HCT116 (cell line): Measurements from ENCODE around the gene CXCR6. TPM values are rescaled to one million over a fixed set of nuclear protein-coding genes. Genes with fewer than 3 reads are reported as not detected.

Experiments
- ATAC-seq: fragments of 200-7000 bp; cut with Tn5 transposase; 2 replicates; pipeline ENCODE4 v1.9.1; 2020; ENCODE audit warnings: mild to moderate bottlenecking, moderate library complexity
- BruUV-seq: library from RNA; stranded (reverse); fragments of 400-500 nt; replicated peaks from 2 replicates; lab custom pipeline; 2021; lab: Mats Ljungman, UMichigan
- CTCF ChIA-PET: fragments of 300-600 bp; sonication (Branson Sonifier 250); formaldehyde crosslinking; loops from one replicate; lab custom pipeline; 2021; ENCODE audit warnings: antibody characterized with exemption; lab: Charles Lee
- POLR2A ChIA-PET: fragments of 300-600, 350-600 bp; sonication (Branson Sonifier 250); formaldehyde crosslinking; loops from one replicate; lab custom pipeline; 2021; ENCODE audit warnings: antibody characterized with exemption; lab: Charles Lee
- RAD21 ChIA-PET, 2 experiments: fragments of 300-600 bp; sonication (Branson Sonifier 250); formaldehyde crosslinking; loops; one replicate each; lab custom pipeline; 2023; ENCODE audit warnings: low total read pairs in 2 of 2; ENCODE audit not compliant: uncharacterized antibody in 2 of 2, unreplicated experiment in 2 of 2, low non-redundant PET in 1 of 2; lab: Charles Lee
- DNase-seq: peaks from one replicate; pipeline ENCODE4 v3.0.0-alpha.2; 2010; ENCODE audit warnings: low read depth, low spot score
- H2AFZ ChIP-seq: fragments of 200-600 bp; shearing (Covaris generic), sonication (generic); 2 replicates; pipeline ENCODE4 v1.6.1; 2017; ENCODE audit warnings: low read depth, mixed run types, mixed read lengths, antibody characterized with exemption, low read length; ENCODE audit not compliant: poor library complexity, severe bottlenecking
- H3K27ac ChIP-seq: 2 replicates; pipeline ENCODE4 v1.5.1; 2012; ENCODE audit warnings: low read depth, low read length
- H3K27me3 ChIP-seq: fragments of 200-600 bp; sonication (generic); 2 replicates; pipeline ENCODE4 v1.6.1; 2016; ENCODE audit warnings: mixed run types, low read length, mixed read lengths; ENCODE audit not compliant: insufficient read depth
- H3K36me3 ChIP-seq, 2 experiments: fragments of 200-500 bp in 1 of 2; fragments of 200-600 bp in 1 of 2; sonication (Bioruptor generic) in 1 of 2; sonication (generic) in 1 of 2; 2 replicates each; pipeline versions ENCODE4 v1.5.1 to v1.6.1; 2014 to 2016; ENCODE audit warnings: low read length in 2 of 2, inconsistent platforms in 1 of 2, mixed read lengths in 1 of 2, mixed run types in 1 of 2; ENCODE audit not compliant: insufficient read depth in 2 of 2, control insufficient read depth in 1 of 2
- H3K4me1 ChIP-seq, 2 experiments: fragments of 200-600 bp in 1 of 2; sonication (generic) in 1 of 2; 2 replicates each; pipeline versions ENCODE4 v1.5.1 to v1.6.1; 2012 to 2017; ENCODE audit warnings: low read length in 2 of 2, inconsistent platforms in 1 of 2, mild to moderate bottlenecking in 1 of 2, mixed read lengths in 1 of 2, mixed run types in 1 of 2, moderate library complexity in 1 of 2; ENCODE audit not compliant: insufficient read depth in 2 of 2, control insufficient read depth in 1 of 2
- H3K4me2 ChIP-seq: fragments of 200-600 bp; sonication (generic); 2 replicates; pipeline ENCODE4 v1.6.1; 2017; ENCODE audit warnings: mixed run types, low read length, mixed read lengths
- H3K4me3 ChIP-seq, 2 experiments: fragments of 200-600 bp in 1 of 2; sonication (generic) in 1 of 2; replicated peaks in 1 of 2; 2 replicates each; pipeline ENCODE4 v1.5.1; 2011 to 2016; ENCODE audit warnings: low read length in 2 of 2, control low read depth in 1 of 2, low read depth in 1 of 2, mild to moderate bottlenecking in 1 of 2, mixed read lengths in 1 of 2, mixed run types in 1 of 2
- H3K79me2 ChIP-seq: fragments of 200-600 bp; sonication (generic); 2 replicates; pipeline ENCODE4 v1.6.1; 2017; ENCODE audit warnings: mild to moderate bottlenecking, mixed run types, low read length, moderate library complexity, mixed read lengths; ENCODE audit not compliant: insufficient read depth
- H3K9ac ChIP-seq: fragments of 200-600 bp; sonication (generic); 2 replicates; pipeline ENCODE4 v1.6.1; 2016; ENCODE audit warnings: low read length, mixed read lengths
- H3K9me2 ChIP-seq: fragments of 200-600 bp; sonication (generic), shearing (Covaris generic); 2 replicates; pipeline ENCODE4 v1.6.1; 2017; ENCODE audit warnings: mixed run types, mild to moderate bottlenecking, moderate library complexity; ENCODE audit not compliant: insufficient read depth
- H3K9me3 ChIP-seq, 2 experiments: fragments of 200-500 bp in 1 of 2; fragments of 200-600 bp in 1 of 2; sonication (Bioruptor generic) in 1 of 2; sonication (generic) in 1 of 2; 2 replicates each; pipeline ENCODE4 v1.6.1; 2014 to 2017; ENCODE audit warnings: low read length in 2 of 2, mixed read lengths in 2 of 2, inconsistent platforms in 1 of 2, low read depth in 1 of 2, mild to moderate bottlenecking in 1 of 2, mixed run types in 1 of 2, moderate library complexity in 1 of 2; ENCODE audit not compliant: control insufficient read depth in 1 of 2, insufficient read depth in 1 of 2
- H4K20me1 ChIP-seq: fragments of 200-600 bp; sonication (generic), shearing (Covaris generic); 2 replicates; pipeline ENCODE4 v1.6.1; 2017; ENCODE audit warnings: mixed run types, mild to moderate bottlenecking, moderate library complexity; ENCODE audit not compliant: insufficient read depth
- ATF3 ChIP-seq: IDR thresholded peaks from 2 replicates; pipeline ENCODE4 v1.6.1; 2012
- CBX3 ChIP-seq: IDR thresholded peaks from 2 replicates; pipeline ENCODE4 v1.6.1; 2012; ENCODE audit warnings: low read depth
- CEBPB ChIP-seq: IDR thresholded peaks from 2 replicates; pipeline ENCODE4 v1.6.1; 2012; ENCODE audit warnings: low read depth
- CTCF ChIP-seq, 3 experiments: fragments of 200-600 bp in 1 of 3; sonication (generic) in 1 of 3; IDR thresholded peaks in 2 of 3; conservative IDR thresholded peaks in 1 of 3; 2 replicates each; pipeline ENCODE4 v1.5.1; 2012 to 2017; ENCODE audit warnings: low read depth in 2 of 3, low read length in 2 of 3, antibody characterized with exemption in 1 of 3, borderline replicate concordance in 1 of 3, control low read depth in 1 of 3, mild to moderate bottlenecking in 1 of 3, mixed read lengths in 1 of 3, mixed run types in 1 of 3, moderate library complexity in 1 of 3; ENCODE audit not compliant: insufficient read depth in 1 of 3
- EZH2phosphoT487 ChIP-seq: fragments of 200-600 bp; IDR thresholded peaks from 2 replicates; pipeline ENCODE4 v1.6.1; 2018; ENCODE audit warnings: antibody characterized with exemption, borderline replicate concordance
- MAX ChIP-seq: IDR thresholded peaks from 2 replicates; pipeline ENCODE4 v1.6.1; 2012
- POLR2A ChIP-seq: IDR thresholded peaks from 2 replicates; pipeline ENCODE4 v1.7.0; 2011; ENCODE audit warnings: borderline replicate concordance; ENCODE audit not compliant: insufficient read depth, insufficient read length; ENCODE audit errors: extremely low read depth
- POLR2AphosphoS5 ChIP-seq: IDR thresholded peaks from 2 replicates; pipeline ENCODE4 v1.6.1; 2011; ENCODE audit warnings: mild to moderate bottlenecking, low read depth, low read length, moderate library complexity
- RAD21 ChIP-seq: IDR thresholded peaks from 2 replicates; pipeline ENCODE4 v1.6.1; 2012; ENCODE audit warnings: low read depth, mild to moderate bottlenecking
- SP1 ChIP-seq: IDR thresholded peaks from 2 replicates; pipeline ENCODE4 v1.6.1; 2012; ENCODE audit warnings: low read depth
- SRF ChIP-seq: IDR thresholded peaks from 2 replicates; pipeline ENCODE4 v1.6.1; 2012; ENCODE audit warnings: low read depth
- YY1 ChIP-seq: IDR thresholded peaks from 2 replicates; pipeline ENCODE4 v1.6.1; 2011; ENCODE audit warnings: low read length, low read depth, moderate library complexity, mild to moderate bottlenecking; ENCODE audit not compliant: insufficient replicate concordance; ENCODE audit errors: extremely low read depth
- ZNF274 ChIP-seq: fragments of 200-500 bp; sonication (Bioruptor generic); IDR thresholded peaks from 2 replicates; pipeline ENCODE4 v1.6.1; 2014; ENCODE audit warnings: mild to moderate bottlenecking, low read depth, low read length, inconsistent platforms
- intact Hi-C: fragments of 100-400 bp; cut with micrococcal nuclease; formaldehyde crosslinking; loops from 2 replicates; pipeline ENCODE4 v1.10.0; 2022
- total RNA-seq: library from RNA; stranded (reverse); gene quantifications from one replicate; pipeline ENCODE4 v1.2.1, GENCODE V29; 2021; ENCODE audit not compliant: unreplicated experiment

CXCR6 gene
- total RNA-seq, 1 experiment from 2014 or later = not detected

GRCh38 chr3:45984331-45985312 lies 41.4 kb downstream of the CXCR6 start (continued):
- no peak for TF ChIP-seq CTCF (IDR thresholded peaks at IDR 0.05 in 2 of 3, conservative IDR thresholded peaks at IDR 0.05 in 1 of 3; ENCODE audit: borderline replicate concordance in 1 of 3, insufficient read depth in 1 of 3, low read depth in 2 of 3, low read length in 2 of 3)
- TF ChIP-seq CEBPB = no peak

GRCh38 chr3:45985532-45986302 lies 42.5 kb downstream of the CXCR6 start:
- H3K4me1 ChIP-seq = peaks cover 0 to 25% of the 10 kb centered on the region in 2 experiments; a peak in 2 of 4 replicates
- H3K4me2 ChIP-seq = no peak overlapping the region
- ChIA-PET CTCF (no interaction called here), RAD21 (no interaction called here), POLR2A (no interaction called here)
- TF ChIP-seq POLR2AphosphoS5 (no peak), SP1 (no peak), CEBPB (no peak), YY1 (no peak), ZNF274 (no peak), MAX (no peak), ATF3 (no peak), RAD21 (no peak), POLR2A (no peak), EZH2phosphoT487 (no peak), CBX3 (no peak), SRF (no peak)
- H3K9ac ChIP-seq = no peak overlapping the region
- H2AFZ ChIP-seq = no peak overlapping the region
- ATAC-seq = no peak
- no peaks in the 10 kb centered on the region for H4K20me1 ChIP-seq
- peaks cover 14 to 21% of the 10 kb centered on the region in 2 experiments; a peak in 2 of 4 replicates for H3K36me3 ChIP-seq
- BruUV-seq = no TSS peak
- intact Hi-C loops = no loop called here
- peaks cover 31% of the 10 kb centered on the region for H3K79me2 ChIP-seq
- no peak for DNase-seq
- H3K27ac ChIP-seq = no peak overlapping the region
- no peaks in the 10 kb centered on the region for H3K9me3 ChIP-seq
- no peak overlapping the region for H3K4me3 ChIP-seq
- H3K9me2 ChIP-seq = no peaks in the 10 kb centered on the region
- H3K27me3 ChIP-seq = no peaks in the 10 kb centered on the region
